Measurements from ENCODE around the gene APEX2. TPM values are rescaled to one million over a fixed set of nuclear protein-coding genes. Genes with fewer than 3 reads are reported as not detected.

Gene APEX2
- total RNA-seq (10 to 100 TPM; 12.5 to 17.4 (median 15.5) TPM), polyA plus RNA-seq (10 to 100 TPM in 1 of 3 donors, 1 to 10 TPM in 2; 7.2 to 11.6 (median 9.3) TPM)
- long read RNA-seq, donor 1, transcript APEX2-201 (6 exons, 3,245 nt): major isoform, 9 of 9 reads
- long read RNA-seq, donor 1, partial matches to known transcripts: 0 of 9 reads
- long read RNA-seq, donor 1, other reads (novel, unspliced or antisense): 0 of 9 reads
- long read RNA-seq, donor 2, transcript APEX2-201 (6 exons, 3,245 nt): major isoform, 11 of 11 reads
- long read RNA-seq, donor 2, partial matches to known transcripts: 0 of 11 reads
- long read RNA-seq, donor 2, other reads (novel, unspliced or antisense): 0 of 11 reads

- 0 to 43% (median 1%) methylated on average over 43 to 55 of the region's 55 CpGs for WGBS, 5 donors
- H3K36me3 ChIP-seq: peaks cover 0 to 31% (median 18%) of the 10 kb centered on the region in 6 donors
- DNase-seq: peak; percentile 96
- peaks cover 0 to 24% (median 13%) of the 10 kb centered on the region in 6 donors for H3K4me1 ChIP-seq
- no peaks in the 10 kb centered on the region for H3K9me3 ChIP-seq
- H3K27ac ChIP-seq: peak within 1 kb of the TSS; percentile 75 to 93 (median 90)
- peak within 1 kb of the TSS; percentile 46 to 72 (median 54) for H3K4me3 ChIP-seq
- intact Hi-C loops (cut with DNase I; ENCODE audit: low total_unique reads): no loop called here
- H3K27me3 ChIP-seq (replicated peaks in 1 of 7): no peaks in the 10 kb centered on the region
- peak; percentile 90 to 94 (median 93) for TF ChIP-seq POLR2AphosphoS5 (IDR thresholded peaks at IDR 0.05)
- TF ChIP-seq CTCF (IDR thresholded peaks at IDR 0.05 in 8 of 11, conservative IDR thresholded peaks at IDR 0.05 in 3 of 11): peak in 1 of 11 experiments; percentile 17
- peak in 1 of 3 donors; percentile 47 for TF ChIP-seq POLR2A (IDR thresholded peaks at IDR 0.05)
Observed at GRCh38 chrX:54999717-55000598, at the start of gene APEX2. Gene APEX2 (plus strand): TSS chrX:55000363. CDS start chrX:55000423, 60 bp downstream.

- H3K9me3 ChIP-seq: no peaks in the 10 kb centered on the region
- H3K4me1 ChIP-seq: no peaks in the 10 kb centered on the region
- intact Hi-C loops (cut with DNase I; ENCODE audit: low total_unique reads): no loop called here
- TF ChIP-seq POLR2AphosphoS5 (IDR thresholded peaks at IDR 0.05): no peak
- TF ChIP-seq POLR2A (IDR thresholded peaks at IDR 0.05): no peak
- no peak for TF ChIP-seq CTCF (IDR thresholded peaks at IDR 0.05 in 8 of 11, conservative IDR thresholded peaks at IDR 0.05 in 3 of 11)
- no peak overlapping the region for H3K27ac ChIP-seq
- H3K36me3 ChIP-seq: no peaks in the 10 kb centered on the region
- H3K27me3 ChIP-seq (replicated peaks in 1 of 7): no peaks in the 10 kb centered on the region
- DNase-seq: no peak
- 73 to 88% (median 86%) methylated on average over 5 to 8 of the region's 8 CpGs for WGBS, 5 donors
- H3K4me3 ChIP-seq: no peak overlapping the region
Observed at GRCh38 chrX:54950730-54951375, 49.3 kb upstream of the APEX2 start.

- Histone ChIP-seq H3K9me3 (no peaks in the 10 kb centered on the region), H3K4me3 (no peak overlapping the region), H3K27me3 (replicated peaks in 1 of 7) (no peaks in the 10 kb centered on the region), H3K27ac (no peak overlapping the region), H3K36me3 (no peaks in the 10 kb centered on the region), H3K4me1 (no peaks in the 10 kb centered on the region)
- no peak for TF ChIP-seq POLR2A (IDR thresholded peaks at IDR 0.05)
- no peak for TF ChIP-seq CTCF (IDR thresholded peaks at IDR 0.05 in 8 of 11, conservative IDR thresholded peaks at IDR 0.05 in 3 of 11)
- TF ChIP-seq POLR2AphosphoS5 (IDR thresholded peaks at IDR 0.05): no peak
- 68 to 100% (median 83%) methylated on average over 1 of the region's 1 CpG for WGBS, 5 donors
- intact Hi-C loops (cut with DNase I; ENCODE audit: low total_unique reads): no loop called here
- no peak for DNase-seq
Observed at GRCh38 chrX:54961750-54962149, 38.4 kb upstream of the APEX2 start.
